GM19035 (cell line): ENCODE measurements around the gene SLC6A1.

Source experiments
- ATAC-seq: cut with Tn5 transposase; IDR thresholded peaks from one replicate; pipeline ENCODE4 v1.9.1; 2021; ENCODE audit not compliant: unreplicated experiment

SLC6A1 gene

DNA sequence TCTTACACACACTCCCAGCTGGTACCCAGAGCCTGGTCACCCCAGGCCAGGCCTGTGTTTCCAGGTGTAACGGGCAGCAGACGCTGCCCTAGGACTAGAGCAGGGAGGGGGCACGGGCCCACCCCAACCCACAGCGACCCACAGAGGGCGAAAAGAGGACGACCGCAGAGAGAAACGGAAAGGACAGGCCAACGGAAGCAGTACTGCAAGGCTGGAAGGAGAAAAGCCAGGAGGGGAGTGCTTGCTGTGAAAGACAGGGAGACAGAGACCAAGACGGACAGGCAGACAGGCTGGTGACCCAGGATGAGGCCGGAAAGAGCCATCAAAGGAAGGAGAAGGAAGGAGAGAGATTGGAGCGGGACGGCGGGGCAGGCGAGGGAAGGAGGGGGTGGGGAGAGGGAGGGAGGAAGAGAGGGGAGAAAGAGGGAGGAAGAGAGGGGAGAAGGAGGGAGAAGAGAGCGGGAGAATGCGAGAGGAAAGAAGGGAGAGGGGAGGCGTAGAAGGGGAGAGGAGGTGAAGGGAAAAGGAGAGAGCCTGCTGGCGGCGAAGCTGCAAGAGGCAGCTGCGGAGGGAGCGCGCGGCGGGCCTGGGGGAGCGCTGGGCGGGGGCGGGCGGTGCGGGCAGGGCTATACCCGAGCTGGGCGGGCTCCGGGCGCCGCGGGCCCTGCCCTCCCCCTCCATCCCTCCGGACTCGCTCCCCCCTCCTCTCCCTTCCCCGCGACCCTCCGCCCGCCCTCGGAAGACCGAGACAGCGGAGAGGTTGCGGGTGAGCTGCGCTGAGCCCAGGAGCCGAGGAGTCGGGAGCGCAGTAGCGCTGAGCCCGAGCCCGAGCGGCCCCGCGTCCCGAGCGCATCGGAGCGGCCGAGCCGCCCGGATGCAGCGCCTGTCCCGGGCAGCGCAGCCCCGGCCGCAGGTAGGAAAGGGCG is at the start of gene SLC6A1:
Gene SLC6A1 (plus strand): TSS at position 732 of the 926 bp plus-strand sequence. CDS start 24,464 bp downstream, outside the sequence.
- ATAC-seq, result no peak

DNA sequence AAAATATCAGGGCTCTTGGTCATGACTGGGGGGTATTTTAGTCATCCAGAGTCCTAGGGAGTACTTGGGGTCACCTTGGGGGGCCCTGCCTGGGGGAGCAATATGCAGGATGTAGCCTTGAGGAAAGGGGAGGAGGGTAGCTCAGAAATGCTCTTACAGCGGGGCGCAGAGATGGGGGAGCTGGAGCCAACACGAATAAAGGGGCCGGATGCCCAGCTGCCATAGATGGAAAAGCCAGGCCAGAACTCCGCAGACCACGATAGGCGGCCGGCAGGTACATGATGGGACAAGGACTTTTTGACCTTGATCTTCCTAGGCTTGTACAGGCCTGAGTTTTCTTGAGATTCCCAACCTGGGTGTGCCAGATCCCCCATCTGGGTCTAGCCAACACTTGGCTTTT is 47.7 kb upstream of the SLC6A1 start:
- no peak for ATAC-seq

DNA sequence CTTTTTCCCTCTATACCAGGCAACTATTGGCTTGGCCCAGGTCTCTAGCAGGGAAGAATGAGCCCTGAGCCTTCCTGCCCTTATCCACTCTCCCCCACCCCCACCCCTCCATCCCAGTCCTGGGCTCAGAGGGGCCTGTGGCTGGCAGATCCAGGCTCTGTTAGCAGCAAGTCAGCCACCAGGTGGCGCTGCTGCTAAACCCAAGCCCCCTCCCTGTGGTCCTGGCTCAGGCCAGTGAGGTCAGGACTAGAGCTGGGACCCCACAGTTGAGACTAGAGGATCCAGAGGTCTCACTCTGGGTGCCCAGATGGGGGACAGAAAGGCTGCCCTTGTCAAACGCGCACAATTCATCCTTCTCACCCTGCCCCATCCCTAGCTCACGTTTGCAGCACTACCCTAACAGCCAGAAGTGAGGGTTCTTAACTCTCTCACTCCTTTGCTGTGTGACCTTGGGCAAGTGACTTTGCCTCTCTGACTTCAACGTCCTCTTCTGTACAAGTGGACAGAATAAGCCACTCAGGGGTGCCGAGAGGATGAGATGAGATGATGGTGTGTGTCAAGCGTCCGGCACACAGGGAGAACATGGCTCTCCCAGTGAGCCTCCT is 46.8 kb upstream of the SLC6A1 start:
- peak; percentile 58 for ATAC-seq

DNA sequence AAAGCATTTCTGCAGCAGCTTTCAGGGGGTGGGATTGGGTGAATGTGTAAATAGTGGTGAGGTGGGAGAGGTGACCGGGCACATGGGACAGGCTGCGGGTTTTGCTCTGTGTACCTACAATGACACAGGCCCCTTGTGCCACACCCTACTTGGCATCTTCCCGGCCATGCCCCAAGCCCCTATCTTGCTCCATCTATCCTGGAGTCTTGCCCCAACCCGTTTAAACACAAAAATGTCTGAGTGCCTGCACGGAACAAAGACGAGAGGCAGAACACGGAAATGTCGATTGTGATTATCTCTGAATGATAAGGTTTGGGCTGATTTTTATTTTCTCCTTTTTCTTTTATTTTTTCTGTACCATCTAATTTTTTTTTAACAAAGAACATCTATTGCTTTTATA is 46.0 kb upstream of the SLC6A1 start:
- ATAC-seq, result no peak

DNA sequence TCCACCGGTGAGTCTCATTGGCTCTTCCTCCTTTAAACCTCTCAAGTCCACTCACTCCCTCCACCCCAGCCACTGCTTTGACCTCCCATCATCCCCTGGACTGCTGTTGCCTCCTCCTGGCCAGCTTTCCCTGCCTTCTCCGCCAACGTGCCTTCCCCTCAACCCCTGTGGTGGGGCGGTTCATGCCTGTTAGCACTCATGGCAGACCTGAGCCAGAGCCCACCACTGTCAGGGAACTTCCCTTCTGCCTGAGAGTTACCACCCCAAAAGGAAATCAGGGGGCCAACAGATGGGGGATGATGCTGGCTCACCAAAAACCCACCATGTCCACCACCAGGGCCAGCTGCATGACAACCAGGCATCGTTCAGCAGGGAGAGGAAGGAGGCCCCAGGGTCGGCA is 44.2 kb upstream of the SLC6A1 start:
- no peak for ATAC-seq

DNA sequence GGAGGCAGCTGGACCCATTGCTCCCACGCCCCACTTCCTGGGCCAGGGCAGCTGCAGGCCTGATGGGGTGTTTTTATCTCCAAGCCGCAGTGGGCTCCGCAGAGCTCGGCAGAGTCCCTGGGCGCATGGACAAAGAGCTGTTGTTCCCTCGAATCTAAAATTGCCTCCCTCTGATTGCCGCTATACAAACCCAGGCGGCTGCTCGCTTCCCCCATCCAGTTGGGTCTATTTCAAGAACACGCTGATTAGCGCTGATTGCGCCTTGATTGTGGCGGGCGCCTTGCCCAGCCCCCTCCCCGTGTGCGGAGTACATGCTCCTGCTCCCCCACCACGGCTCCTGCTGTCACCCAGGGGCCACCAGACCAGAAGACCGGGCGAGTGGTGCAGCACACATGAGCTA is 43.4 kb upstream of the SLC6A1 start:
- ATAC-seq, result no peak

- no peak for ATAC-seq
Measured at GRCh38 chr3:10950476-10951294, 41.9 kb upstream of the SLC6A1 start.

DNA sequence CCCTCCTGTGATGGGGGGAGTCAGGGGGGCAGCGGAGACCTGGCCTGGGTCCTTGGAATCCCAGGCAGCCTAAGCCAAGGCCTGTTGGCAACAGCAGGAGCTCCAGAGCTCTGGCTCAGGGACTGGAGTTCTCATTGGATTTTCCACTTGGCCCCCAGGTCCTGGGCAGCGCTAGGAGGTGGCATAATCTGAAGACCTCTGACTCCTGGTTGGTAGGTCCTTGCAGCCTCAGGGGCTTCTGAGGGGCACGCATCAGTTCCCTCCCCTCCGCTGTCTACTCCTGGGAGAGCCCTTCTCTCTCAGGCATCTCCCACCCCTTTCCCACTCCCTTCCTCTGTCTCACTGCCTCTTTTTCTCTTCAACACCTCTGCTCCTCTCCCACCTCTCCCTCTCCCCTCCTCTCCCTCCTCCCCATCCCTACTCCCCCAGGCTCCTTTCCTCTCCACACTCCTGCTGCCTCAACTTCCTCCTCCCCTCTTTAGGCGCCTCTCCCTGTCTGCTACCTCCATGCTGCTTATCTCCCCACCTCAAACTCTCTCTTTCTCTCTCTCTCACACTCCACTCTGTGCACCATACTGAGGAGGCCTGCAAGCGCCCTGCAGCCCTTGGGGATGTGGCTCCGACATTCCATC is 41.1 kb upstream of the SLC6A1 start:
- ATAC-seq, result no peak

- ATAC-seq, result no peak
Measured at GRCh38 chr3:10952525-10952924, 40.0 kb upstream of the SLC6A1 start.

DNA sequence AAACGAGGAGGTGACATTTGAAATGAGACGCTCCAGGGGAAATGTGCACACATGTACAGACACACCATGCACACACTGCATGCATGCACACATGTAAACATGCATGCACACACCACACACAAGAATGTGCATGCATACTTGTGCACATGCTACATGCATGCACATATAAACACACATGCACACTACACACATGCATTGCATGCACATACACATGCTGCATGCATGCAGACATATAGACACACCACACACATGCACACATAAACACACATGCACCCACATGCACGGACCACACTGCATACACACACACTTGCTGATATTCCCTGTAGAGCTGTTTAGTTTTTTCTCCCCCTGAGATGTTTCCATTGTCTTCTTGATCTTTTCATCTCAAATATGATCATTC is 37.8 kb upstream of the SLC6A1 start:
- no peak for ATAC-seq

DNA sequence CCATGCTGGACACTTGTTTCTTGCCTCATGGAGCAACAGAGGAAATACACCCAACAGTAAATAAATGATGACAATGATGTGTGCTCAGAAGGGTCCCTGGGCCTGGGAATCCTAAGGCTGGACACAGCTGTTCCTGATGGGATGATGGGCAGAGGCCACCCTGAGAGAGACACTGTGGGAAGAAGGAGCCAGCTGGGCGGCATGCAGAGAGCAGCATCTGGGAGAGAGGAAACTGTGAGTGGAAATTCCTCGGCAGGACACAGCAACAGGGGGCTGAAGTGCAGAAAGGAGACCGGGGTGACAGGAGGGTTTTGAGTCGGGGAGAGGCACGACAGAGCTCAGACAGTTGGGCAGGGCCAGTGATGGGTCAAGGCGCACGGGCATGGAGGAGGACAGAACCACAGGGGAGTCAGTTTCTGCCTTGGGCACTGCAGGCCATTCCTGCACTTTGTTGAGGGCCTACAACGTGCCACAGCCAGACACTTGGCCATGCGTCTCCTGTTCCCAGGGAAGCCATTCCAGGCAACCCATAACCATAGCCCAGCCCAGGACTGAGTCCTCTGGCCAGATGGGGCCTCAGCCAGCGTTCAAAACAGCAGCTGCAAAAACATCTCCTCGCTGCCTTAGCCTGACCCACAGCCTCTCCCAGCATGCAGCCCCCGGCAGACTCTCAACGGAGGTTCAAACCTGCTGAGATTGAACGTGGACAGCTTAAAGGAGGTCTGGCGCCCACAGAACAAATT is 36.7 kb upstream of the SLC6A1 start:
- no peak for ATAC-seq

DNA sequence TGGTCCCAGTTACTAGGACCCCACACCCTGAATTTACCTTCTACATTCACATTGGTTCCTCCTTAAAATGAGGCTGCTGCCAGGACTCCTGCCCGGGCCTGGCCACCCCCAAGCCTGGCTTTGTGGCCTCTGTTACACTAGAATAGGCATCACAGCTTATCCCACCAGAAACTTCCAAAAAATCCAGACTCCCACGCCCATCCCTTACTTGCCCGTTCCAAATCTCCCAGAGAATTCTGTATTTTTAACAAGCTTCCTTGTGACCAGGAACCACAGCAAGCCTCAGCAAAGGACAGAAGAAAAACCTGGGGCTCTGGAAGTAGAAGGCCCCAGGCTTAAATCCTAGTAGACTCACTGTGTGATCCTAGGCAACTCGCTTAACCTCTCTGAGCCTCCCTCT is 36.0 kb upstream of the SLC6A1 start:
- no peak for ATAC-seq

- no peak for ATAC-seq
Measured at GRCh38 chr3:10956986-10957385, 35.6 kb upstream of the SLC6A1 start.

GRCh38 chr3:10957976-10958749 is 34.4 kb upstream of the SLC6A1 start:
- ATAC-seq, result no peak

DNA sequence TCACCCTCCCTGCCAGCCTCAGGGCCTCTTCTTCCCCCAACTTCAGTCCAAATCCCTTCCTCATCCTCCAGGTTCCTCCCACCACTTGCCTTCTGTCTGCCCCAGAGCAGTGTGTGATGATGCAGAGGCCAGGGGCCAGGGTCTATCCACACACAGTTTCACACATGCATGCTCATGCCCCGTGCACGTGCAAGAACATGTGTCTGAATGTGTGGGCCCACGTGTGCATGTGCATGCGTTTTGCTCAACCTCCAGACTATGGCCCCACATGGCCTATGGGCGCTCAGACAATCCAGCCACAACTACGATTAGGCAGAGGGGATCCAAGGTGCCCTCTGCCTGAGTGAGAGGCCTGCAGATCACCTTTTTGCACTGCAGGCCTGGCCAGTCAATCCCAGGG is 32.3 kb upstream of the SLC6A1 start:
- no peak for ATAC-seq

GRCh38 chr3:10961921-10962320 is 30.6 kb upstream of the SLC6A1 start:
- no peak for ATAC-seq

DNA sequence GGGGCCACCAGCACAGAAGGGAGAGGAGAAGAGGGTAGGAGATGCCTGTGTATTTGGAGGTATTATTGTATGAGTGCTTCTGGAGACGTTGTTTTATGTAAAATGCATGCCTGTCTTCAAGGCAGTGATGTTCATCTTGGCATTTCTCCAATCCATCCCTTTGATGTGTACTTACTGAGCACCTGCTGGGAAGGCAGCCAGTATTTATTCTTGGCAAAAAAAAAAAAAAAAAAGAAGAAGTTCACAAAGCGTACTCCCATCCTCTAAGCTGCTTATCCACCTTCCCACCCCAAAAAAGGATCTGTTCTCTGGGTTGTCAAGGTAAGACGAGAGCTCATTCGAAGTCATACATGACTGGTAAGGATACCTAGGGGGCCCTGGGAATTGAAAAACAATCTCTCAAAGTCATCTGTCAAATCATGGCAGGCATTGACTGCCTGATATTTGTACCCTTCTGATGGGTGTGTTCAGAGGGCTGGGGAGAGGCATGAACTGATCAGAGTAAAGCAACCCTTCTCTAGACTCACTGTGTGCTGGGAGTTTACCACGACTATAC is 30.0 kb upstream of the SLC6A1 start:
- ATAC-seq, result no peak

GRCh38 chr3:10964537-10965167 is 27.9 kb upstream of the SLC6A1 start:
- no peak for ATAC-seq

DNA sequence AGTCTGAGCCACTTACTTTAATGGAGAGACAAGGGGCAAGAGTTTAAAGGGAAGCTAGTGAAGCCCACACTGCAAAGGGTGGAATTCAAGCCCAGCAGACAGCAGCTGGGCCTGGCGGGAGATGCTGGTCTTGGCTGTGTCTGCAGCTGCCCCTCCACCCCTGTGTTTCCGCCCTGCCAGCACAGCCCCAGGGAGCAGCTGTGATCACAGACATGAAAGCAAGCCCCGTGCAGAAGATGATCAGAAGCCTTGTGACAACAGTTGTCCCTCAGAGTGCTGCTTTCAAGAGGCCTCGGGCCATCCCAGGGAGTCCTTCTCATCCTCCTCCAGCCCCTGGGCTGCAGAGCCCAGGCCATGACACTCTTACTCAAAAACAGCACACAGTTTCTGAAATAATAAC is 24.1 kb upstream of the SLC6A1 start:
- no peak for ATAC-seq
